NCI-H146 treated with DMSO at 0.1 percent for 48 hours (cell line): ENCODE results near the gene SCML1.

ENCODE experiments used
- DNase-seq: peaks from one replicate; lab custom pipeline; 2025; ENCODE audit not compliant: unreplicated experiment; lab: John Stamatoyannopoulos, UW

Gene SCML1

DNA sequence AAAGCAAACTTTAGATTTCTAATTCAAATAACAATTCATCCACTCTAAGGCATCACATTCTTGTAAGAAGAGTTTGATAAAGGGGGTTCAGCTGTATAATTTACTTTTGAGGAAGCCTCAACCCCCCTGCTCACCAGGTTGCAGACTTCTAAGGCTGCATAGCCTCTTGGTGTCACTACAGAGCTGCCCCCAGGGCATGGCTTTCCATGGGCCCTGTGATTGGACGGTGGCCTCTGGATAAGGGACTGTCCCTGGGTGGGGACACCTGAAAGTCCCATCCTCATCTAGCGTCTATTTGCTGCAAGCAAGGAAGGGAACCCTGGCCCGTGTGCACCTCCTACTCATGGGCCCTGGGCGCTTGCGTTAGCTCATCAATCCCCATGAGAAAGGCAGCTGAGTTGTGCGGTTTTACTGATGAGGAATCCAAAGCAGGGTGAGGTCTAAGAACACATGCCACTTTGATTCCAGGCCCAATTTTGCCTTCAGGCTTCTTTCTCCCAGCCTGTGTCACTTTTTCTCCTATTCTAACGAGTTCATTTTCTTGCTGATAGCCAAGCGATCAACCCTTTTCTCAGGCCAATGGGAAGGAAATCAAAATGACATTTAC, 51.8 kb downstream of the SCML1 start:
- no peak for DNase-seq

DNA sequence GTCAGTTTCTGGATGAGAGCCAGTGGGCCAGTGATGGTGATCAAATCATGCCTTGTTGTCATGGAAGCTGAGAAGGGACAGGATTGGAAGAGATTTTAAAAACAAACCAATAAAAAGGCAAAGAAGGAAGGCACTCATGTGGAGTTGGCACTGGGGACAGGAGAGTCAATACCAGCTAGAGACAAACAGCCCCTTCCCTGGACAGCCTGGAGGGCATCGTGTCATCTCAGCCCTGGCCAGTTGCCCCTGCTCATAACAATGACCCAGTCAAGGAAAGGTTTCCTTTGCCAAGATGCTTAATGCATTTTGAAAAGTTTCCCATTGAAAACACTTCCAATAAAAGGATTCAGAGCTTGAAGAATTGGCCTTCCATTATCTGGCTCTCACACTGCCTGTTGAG, 55.5 kb downstream of the SCML1 start:
- no peak for DNase-seq

DNA sequence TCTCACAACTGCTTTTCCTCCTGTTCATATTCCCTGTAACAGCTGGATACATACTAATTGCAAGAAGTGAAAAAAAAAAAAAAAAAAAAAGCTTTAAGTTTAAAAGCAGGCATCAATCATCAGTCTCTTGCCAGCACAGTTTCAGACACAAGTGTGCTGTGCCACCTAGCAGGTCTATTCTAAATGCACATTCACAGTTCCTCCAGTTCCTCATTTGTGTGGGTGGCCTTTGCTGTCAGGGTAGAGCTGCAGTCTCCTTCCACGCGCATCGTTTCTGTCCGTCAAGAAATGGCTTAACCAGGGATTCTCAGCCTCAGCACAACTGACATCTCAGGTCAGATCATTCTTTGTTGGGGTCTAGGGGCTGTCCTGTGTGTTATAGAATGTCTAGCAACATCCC, 61.6 kb downstream of the SCML1 start:
- DNase-seq, result no peak

DNA sequence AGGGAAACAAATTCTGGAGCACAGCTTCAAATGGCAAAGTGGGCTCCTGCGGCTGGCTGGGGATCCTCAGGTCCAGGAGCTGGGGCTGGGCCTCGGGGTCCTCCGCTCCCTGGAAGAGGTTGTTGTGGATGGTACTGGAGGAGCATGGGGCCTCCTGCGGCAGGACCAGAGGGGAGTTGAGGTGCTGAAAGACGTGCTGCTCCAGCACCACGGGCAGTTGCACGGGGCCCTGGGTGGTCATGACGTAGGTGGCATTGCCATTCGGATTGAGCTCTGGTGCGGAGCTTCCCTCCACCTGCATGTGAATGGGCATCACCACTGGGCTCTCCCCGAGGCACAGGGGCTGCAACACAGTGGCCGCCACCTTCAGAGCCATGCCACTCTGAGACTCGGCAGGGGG, 64.1 kb downstream of the SCML1 start:
- no peak for DNase-seq

DNA sequence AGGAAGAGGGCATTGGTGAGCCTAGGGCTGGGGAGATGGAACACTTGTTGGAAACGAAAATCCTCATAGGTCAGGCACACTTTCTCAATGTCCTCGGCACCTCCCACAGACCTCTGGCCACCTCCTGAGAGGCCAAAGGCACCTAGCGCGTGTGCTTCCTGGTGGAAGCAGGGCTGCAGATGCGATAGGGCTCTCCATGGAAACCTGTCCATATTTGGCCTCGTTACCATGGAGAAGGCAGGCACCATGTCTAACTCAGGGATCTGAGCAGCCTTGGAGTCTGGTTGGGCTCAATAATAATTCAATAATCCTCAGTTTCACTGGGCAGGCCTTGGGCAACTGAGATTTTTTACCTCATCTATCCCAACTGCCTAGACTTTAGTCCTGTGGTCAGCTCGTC, 65.5 kb downstream of the SCML1 start:
- DNase-seq, result peak; percentile 45

- DNase-seq, result no peak
Observed at GRCh38 chrX:17803449-17803848, 66.2 kb downstream of the SCML1 start.
